Tibial nerve (tissue), 4 donors: Measurements from ENCODE around the gene SH3RF3. TPM values are rescaled to one million over a fixed set of nuclear protein-coding genes. Genes with fewer than 3 reads are reported as not detected.

Source experiments
- DNase-seq, 2 donors: peaks; one replicate each; pipeline ENCODE4 v3.0.0-alpha.2; 2019; ENCODE audit warnings: low spot score in 2 of 2
- H3K27ac ChIP-seq, 4 donors: fragments of 200-600 bp; sonication (generic) in 3 of 4; one replicate each; pipeline ENCODE4 v1.5.1; 2017 to 2019; ENCODE audit warnings: mild to moderate bottlenecking in 1 of 4
- H3K27me3 ChIP-seq, 2 donors: fragments of 200-600 bp; sonication (generic) in 1 of 2; one replicate each; pipeline versions ENCODE4 v1.5.1 to v1.6.0; 2017 to 2019
- H3K36me3 ChIP-seq, 3 donors: fragments of 200-600 bp; sonication (generic); one replicate each; pipeline ENCODE4 v1.5.1; 2018 to 2019
- H3K4me1 ChIP-seq, 4 donors: fragments of 200-600 bp; sonication (generic) in 3 of 4; one replicate each; pipeline ENCODE4 v1.5.1; 2017 to 2019
- H3K4me3 ChIP-seq, 4 donors: fragments of 200-600 bp; sonication (generic) in 3 of 4; one replicate each; pipeline ENCODE4 v1.5.1; 2017 to 2019; ENCODE audit warnings: mild to moderate bottlenecking in 1 of 4, moderate library complexity in 1 of 4
- H3K9me3 ChIP-seq, 4 donors: fragments of 200-600 bp; sonication (generic) in 3 of 4; one replicate each; pipeline ENCODE4 v1.5.1; 2017 to 2019
- CTCF ChIP-seq, 5 experiments: fragments of 200-600 bp in 3 of 5; fragments of 450-650 bp in 2 of 5; sonication (generic) in 3 of 5; IDR thresholded peaks; one replicate each; pipeline ENCODE4 v1.5.1; 2016 to 2019; ENCODE audit warnings: antibody characterized with exemption in 5 of 5, mild to moderate bottlenecking in 3 of 5, moderate library complexity in 2 of 5
- EP300 ChIP-seq, 2 donors: sonication (generic); formaldehyde crosslinking; IDR thresholded peaks; one replicate each; pipeline ENCODE4 v1.6.1; 2017; ENCODE audit warnings: antibody characterized with exemption in 2 of 2, mild to moderate bottlenecking in 1 of 2
- POLR2A ChIP-seq, 2 donors: fragments of 450-650 bp; IDR thresholded peaks; one replicate each; pipeline ENCODE4 v1.6.1; 2017; ENCODE audit warnings: antibody characterized with exemption in 2 of 2, mild to moderate bottlenecking in 2 of 2, moderate library complexity in 2 of 2
- WGBS, 2 donors: methylation state at CpG; one replicate each; pipeline ENCODE4 v1.1.5; 2018; 5-methylcytosine and 5-hydroxymethylcytosine counted together
- total RNA-seq, 4 donors: library from RNA; depleted of rRNA; stranded (reverse); fragments of >200 nt; gene quantifications; one replicate each; pipeline ENCODE4 v1.1.0, GENCODE V29; 2016

Gene SH3RF3
- total RNA-seq, 4 donors from 2014 or later: 6.9 to 18.0 (median 11.4) TPM

GRCh38 chr2:109530712-109531111 lies 401.7 kb downstream of the SH3RF3 start:
- H3K4me3 ChIP-seq: no peak overlapping the region
- H3K27me3 ChIP-seq: no peaks in the 10 kb centered on the region
- no peak overlapping the region for H3K27ac ChIP-seq
- DNase-seq: no peak
- H3K4me1 ChIP-seq: peaks cover 0 to 18% (median 0%) of the 10 kb centered on the region in 4 donors
- WGBS, 2 donors: 55 to 56% methylated on average over 6 of the region's 6 CpGs
- no peaks in the 10 kb centered on the region for H3K9me3 ChIP-seq
- TF ChIP-seq CTCF (IDR thresholded peaks at IDR 0.05) (no peak), EP300 (IDR thresholded peaks at IDR 0.05) (no peak), POLR2A (IDR thresholded peaks at IDR 0.05) (no peak)
- H3K36me3 ChIP-seq: no peaks in the 10 kb centered on the region

GRCh38 chr2:109531221-109531620 lies 402.2 kb downstream of the SH3RF3 start:
- no peak for TF ChIP-seq CTCF (IDR thresholded peaks at IDR 0.05)
- TF ChIP-seq POLR2A (IDR thresholded peaks at IDR 0.05): no peak
- no peak for TF ChIP-seq EP300 (IDR thresholded peaks at IDR 0.05)
- H3K4me1 ChIP-seq: peaks cover 0 to 18% (median 0%) of the 10 kb centered on the region in 4 donors
- no peak overlapping the region for H3K27ac ChIP-seq
- 89 to 95% methylated on average over 5 of the region's 5 CpGs for WGBS, 2 donors
- H3K36me3 ChIP-seq: no peaks in the 10 kb centered on the region
- H3K9me3 ChIP-seq: no peaks in the 10 kb centered on the region
- H3K27me3 ChIP-seq: no peaks in the 10 kb centered on the region
- no peak for DNase-seq
- no peak overlapping the region for H3K4me3 ChIP-seq

- Histone ChIP-seq H3K4me3 (no peak overlapping the region), H3K27me3 (no peaks in the 10 kb centered on the region), H3K27ac (no peak overlapping the region), H3K36me3 (no peaks in the 10 kb centered on the region), H3K4me1 (peaks cover 0 to 18% (median 0%) of the 10 kb centered on the region in 4 donors), H3K9me3 (no peaks in the 10 kb centered on the region)
- 90% methylated on average over 10 of the region's 10 CpGs for WGBS, 2 donors
- no peak for TF ChIP-seq EP300 (IDR thresholded peaks at IDR 0.05)
- TF ChIP-seq POLR2A (IDR thresholded peaks at IDR 0.05): no peak
- no peak for TF ChIP-seq CTCF (IDR thresholded peaks at IDR 0.05)
- no peak for DNase-seq
Observed at GRCh38 chr2:109531896-109532727, 403.1 kb downstream of the SH3RF3 start.

GRCh38 chr2:109532728-109533076 lies 403.7 kb downstream of the SH3RF3 start:
- Histone ChIP-seq H3K4me3 (no peak overlapping the region), H3K4me1 (peaks cover 0 to 18% (median 0%) of the 10 kb centered on the region in 4 donors), H3K9me3 (no peaks in the 10 kb centered on the region), H3K27me3 (no peaks in the 10 kb centered on the region), H3K27ac (no peak overlapping the region), H3K36me3 (no peaks in the 10 kb centered on the region)
- TF ChIP-seq CTCF (IDR thresholded peaks at IDR 0.05) (no peak), EP300 (IDR thresholded peaks at IDR 0.05) (no peak)
- no peak for DNase-seq
- WGBS, 2 donors: 88 to 89% methylated on average over 5 of the region's 5 CpGs

GRCh38 chr2:109533823-109534222 lies 404.8 kb downstream of the SH3RF3 start:
- no peak for DNase-seq
- Histone ChIP-seq H3K9me3 (no peaks in the 10 kb centered on the region), H3K27ac (no peak overlapping the region), H3K4me1 (peaks cover 0 to 18% (median 0%) of the 10 kb centered on the region in 4 donors), H3K27me3 (no peaks in the 10 kb centered on the region), H3K36me3 (no peaks in the 10 kb centered on the region), H3K4me3 (no peak overlapping the region)
- 68 to 71% methylated on average over 7 of the region's 7 CpGs for WGBS, 2 donors
- TF ChIP-seq POLR2A (IDR thresholded peaks at IDR 0.05): no peak
- no peak for TF ChIP-seq CTCF (IDR thresholded peaks at IDR 0.05)
- no peak for TF ChIP-seq EP300 (IDR thresholded peaks at IDR 0.05)
